Measurements from ENCODE around the gene THAP4. TPM values are rescaled to one million over a fixed set of nuclear protein-coding genes. Genes with fewer than 3 reads are reported as not detected.

Gene THAP4
- total and polyA plus RNA-seq, 5 experiments from 2014 or later = 28.4 to 58.4 (median 31.8) TPM

GRCh38 chr2:241615041-241615440, 21.9 kb downstream of the THAP4 start:
- POLR2A ChIA-PET = no interaction called here
- peak overlapping the region in 2 of 10 donors; percentile 22 to 65 for H3K4me3 Mint-ChIP-seq
- H3K27me3 Mint-ChIP-seq = no peaks in the 10 kb centered on the region
- peaks cover 0 to 7% (median 0%) of the 10 kb centered on the region in 3 donors for H3K36me3 Mint-ChIP-seq
- no peak for DNase-seq
- H3K9me3 Mint-ChIP-seq = no peaks in the 10 kb centered on the region
- H3K27ac Mint-ChIP-seq = peak overlapping the region in 1 of 10 donors; percentile 24
- ATAC-seq = no peak
- peaks cover 17 to 47% (median 38%) of the 10 kb centered on the region in 4 donors for H3K4me1 Mint-ChIP-seq

GRCh38 chr2:241613017-241613780, 23.8 kb downstream of the THAP4 start:
- no peak for ATAC-seq
- peaks cover 23 to 53% (median 48%) of the 10 kb centered on the region in 4 donors for H3K4me1 Mint-ChIP-seq
- H3K36me3 Mint-ChIP-seq = peaks cover 0 to 7% (median 0%) of the 10 kb centered on the region in 3 donors
- no peak overlapping the region for H3K4me3 Mint-ChIP-seq
- H3K27ac Mint-ChIP-seq = peak overlapping the region in 2 of 10 donors; percentile 5 to 19
- H3K9me3 Mint-ChIP-seq = no peaks in the 10 kb centered on the region
- DNase-seq = no peak
- no peaks in the 10 kb centered on the region for H3K27me3 Mint-ChIP-seq
- POLR2A ChIA-PET = no interaction called here

- Mint-ChIP-seq H3K27me3 (no peaks in the 10 kb centered on the region), H3K9me3 (no peaks in the 10 kb centered on the region), H3K4me3 (peak overlapping the region in 1 of 10 donors; percentile 6), H3K36me3 (peaks cover 0 to 7% (median 0%) of the 10 kb centered on the region in 3 donors), H3K4me1 (peaks cover 18 to 46% (median 40%) of the 10 kb centered on the region in 4 donors), H3K27ac (peak overlapping the region in 6 of 10 donors; percentile 31 to 52 (median 39))
- DNase-seq (no peak), ATAC-seq (no peak)
- POLR2A ChIA-PET = no interaction called here
Observed at GRCh38 chr2:241612156-241613016, 24.6 kb downstream of the THAP4 start.

- no peaks in the 10 kb centered on the region for H3K27me3 Mint-ChIP-seq
- POLR2A ChIA-PET = interaction anchor here (0.7 to 2.9 kb wide), 2 partner anchors 23 to 27 kb away, joined by 7 to 14 read pairs; partner anchors contain the start of genes ATG4B and THAP4
- peak overlapping the region in 7 of 10 donors; percentile 24 to 77 (median 57) for H3K4me3 Mint-ChIP-seq
- peak overlapping the region; percentile 47 to 95 (median 80) for H3K27ac Mint-ChIP-seq
- peaks cover 0 to 11% (median 0%) of the 10 kb centered on the region in 3 donors for H3K36me3 Mint-ChIP-seq
- no peaks in the 10 kb centered on the region for H3K9me3 Mint-ChIP-seq
- DNase-seq (no peak), ATAC-seq (no peak)
- peaks cover 17 to 36% (median 28%) of the 10 kb centered on the region in 4 donors for H3K4me1 Mint-ChIP-seq
Observed at GRCh38 chr2:241611062-241611461, 25.9 kb downstream of the THAP4 start.

- Mint-ChIP-seq H3K9me3 (no peaks in the 10 kb centered on the region), H3K27ac (peak overlapping the region; percentile 50 to 95 (median 82)), H3K4me3 (peak overlapping the region; percentile 24 to 83 (median 73)), H3K4me1 (peaks cover 14 to 28% (median 22%) of the 10 kb centered on the region in 4 donors), H3K27me3 (no peaks in the 10 kb centered on the region), H3K36me3 (peaks cover 0 to 12% (median 0%) of the 10 kb centered on the region in 3 donors)
- DNase-seq (peak; percentile 87 to 94 (median 93)), ATAC-seq (peak; percentile 98 to 99)
- POLR2A ChIA-PET = interaction anchor here (2.9 kb wide), 1 partner anchor 28 kb away, joined by 14 read pairs; the partner anchor contains the start of genes ATG4B and THAP4
Observed at GRCh38 chr2:241609859-241610793, 26.8 kb downstream of the THAP4 start.

GRCh38 chr2:241608881-241609280, 28.1 kb downstream of the THAP4 start:
- H3K27ac Mint-ChIP-seq = peak overlapping the region; percentile 2 to 88 (median 78)
- H3K9me3 Mint-ChIP-seq = no peaks in the 10 kb centered on the region
- peaks cover 14 to 26% (median 20%) of the 10 kb centered on the region in 4 donors for H3K4me1 Mint-ChIP-seq
- POLR2A ChIA-PET = interaction anchor here (2.9 kb wide), 1 partner anchor 29 kb away, joined by 14 read pairs; the partner anchor contains the start of genes ATG4B and THAP4
- H3K4me3 Mint-ChIP-seq = peak overlapping the region; percentile 48 to 83 (median 72)
- peaks cover 0 to 18% (median 0%) of the 10 kb centered on the region in 3 donors for H3K36me3 Mint-ChIP-seq
- ATAC-seq = no peak
- no peaks in the 10 kb centered on the region for H3K27me3 Mint-ChIP-seq
- no peak for DNase-seq

GRCh38 chr2:241607162-241607885, 29.6 kb downstream of the THAP4 start:
- peaks cover 12 to 24% (median 20%) of the 10 kb centered on the region in 4 donors for H3K4me1 Mint-ChIP-seq
- ATAC-seq (no peak), DNase-seq (no peak)
- no peaks in the 10 kb centered on the region for H3K27me3 Mint-ChIP-seq
- H3K9me3 Mint-ChIP-seq = no peaks in the 10 kb centered on the region
- peaks cover 0 to 19% (median 0%) of the 10 kb centered on the region in 3 donors for H3K36me3 Mint-ChIP-seq
- POLR2A ChIA-PET = no interaction called here
- peak overlapping the region in 2 of 10 donors; percentile 41 to 56 for H3K27ac Mint-ChIP-seq
- peak overlapping the region in 2 of 10 donors; percentile 37 to 60 for H3K4me3 Mint-ChIP-seq

- Mint-ChIP-seq H3K4me1 (peaks cover 12 to 22% (median 19%) of the 10 kb centered on the region in 4 donors), H3K27ac (no peak overlapping the region), H3K4me3 (peak overlapping the region in 1 of 10 donors; percentile 6), H3K36me3 (peaks cover 0 to 25% (median 4%) of the 10 kb centered on the region in 3 donors), H3K9me3 (no peaks in the 10 kb centered on the region), H3K27me3 (no peaks in the 10 kb centered on the region)
- DNase-seq (no peak), ATAC-seq (no peak)
- POLR2A ChIA-PET = no interaction called here
Observed at GRCh38 chr2:241606186-241606585, 30.8 kb downstream of the THAP4 start.

GRCh38 chr2:241603686-241604085, 33.3 kb downstream of the THAP4 start:
- no peak overlapping the region for H3K4me3 Mint-ChIP-seq
- no peak overlapping the region for H3K27ac Mint-ChIP-seq
- no peaks in the 10 kb centered on the region for H3K27me3 Mint-ChIP-seq
- ATAC-seq (no peak), DNase-seq (no peak)
- POLR2A ChIA-PET = no interaction called here
- H3K36me3 Mint-ChIP-seq = peaks cover 0 to 50% (median 9%) of the 10 kb centered on the region in 3 donors
- H3K9me3 Mint-ChIP-seq = no peaks in the 10 kb centered on the region
- peaks cover 3 to 7% (median 6%) of the 10 kb centered on the region in 4 donors for H3K4me1 Mint-ChIP-seq

GRCh38 chr2:241602720-241603119, 34.2 kb downstream of the THAP4 start:
- H3K27ac Mint-ChIP-seq = no peak overlapping the region
- peaks cover 0 to 3% (median 2%) of the 10 kb centered on the region in 4 donors for H3K4me1 Mint-ChIP-seq
- no peaks in the 10 kb centered on the region for H3K9me3 Mint-ChIP-seq
- no peak for ATAC-seq
- no peak overlapping the region for H3K4me3 Mint-ChIP-seq
- peaks cover 0 to 55% (median 9%) of the 10 kb centered on the region in 3 donors for H3K36me3 Mint-ChIP-seq
- H3K27me3 Mint-ChIP-seq = no peaks in the 10 kb centered on the region
- POLR2A ChIA-PET = no interaction called here
- no peak for DNase-seq

GRCh38 chr2:241601841-241602240, 35.1 kb downstream of the THAP4 start:
- POLR2A ChIA-PET = no interaction called here
- peaks cover 0 to 6% (median under 1%) of the 10 kb centered on the region in 4 donors for H3K4me1 Mint-ChIP-seq
- H3K27ac Mint-ChIP-seq = no peak overlapping the region
- H3K36me3 Mint-ChIP-seq = peaks cover 0 to 61% (median 9%) of the 10 kb centered on the region in 3 donors
- ATAC-seq (no peak), DNase-seq (no peak)
- H3K4me3 Mint-ChIP-seq = no peak overlapping the region
- no peaks in the 10 kb centered on the region for H3K27me3 Mint-ChIP-seq
- no peaks in the 10 kb centered on the region for H3K9me3 Mint-ChIP-seq
